ENCODE measurements around the gene CLASP1. TPM values are rescaled to one million over a fixed set of nuclear protein-coding genes. Genes with fewer than 3 reads are reported as not detected.

CLASP1 gene
- total and polyA plus RNA-seq, 12 donors: 10.1 to 90.6 (median 71.7) TPM

DNA sequence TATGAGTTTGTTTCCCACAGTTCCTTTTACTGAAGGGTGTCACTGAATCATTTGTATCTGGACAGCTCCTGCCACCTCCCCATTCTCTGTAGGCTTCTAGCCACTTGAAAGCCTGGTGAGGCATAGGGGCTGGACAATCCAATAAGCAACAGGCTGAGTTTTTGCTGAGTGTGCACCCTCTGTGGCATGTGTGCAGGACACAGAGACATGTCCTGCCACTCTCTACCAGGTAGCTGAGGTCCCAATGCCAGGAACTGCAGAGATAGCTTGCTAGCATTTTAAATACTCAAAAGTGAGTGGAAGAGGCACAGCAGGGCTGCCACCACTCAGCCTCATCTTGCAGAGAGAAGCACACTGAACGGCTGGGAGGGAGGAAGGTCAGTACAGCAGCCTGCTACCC, 287.0 kb downstream of the CLASP1 start:
- Histone ChIP-seq H3K27ac (peak overlapping the region in 4 of 10 donors; percentile 17 to 65 (median 53)), H3K4me3 (no peak overlapping the region), H3K36me3 (peaks cover 0 to 99% (median 25%) of the 10 kb centered on the region in 9 donors), H3K27me3 (no peaks in the 10 kb centered on the region), H3K4me1 (peaks cover 3 to 57% (median 36%) of the 10 kb centered on the region in 9 donors), H3K9me3 (no peaks in the 10 kb centered on the region)
- intact Hi-C loops (cut with DNase I): no loop called here
- 40 to 50% methylated on average over 1 of the region's 1 CpG for WGBS, 2 donors
- DNase-seq (no peak), ATAC-seq (peak in 2 of 8 donors; percentile 22 to 25)
- TF ChIP-seq, protein P1, sequence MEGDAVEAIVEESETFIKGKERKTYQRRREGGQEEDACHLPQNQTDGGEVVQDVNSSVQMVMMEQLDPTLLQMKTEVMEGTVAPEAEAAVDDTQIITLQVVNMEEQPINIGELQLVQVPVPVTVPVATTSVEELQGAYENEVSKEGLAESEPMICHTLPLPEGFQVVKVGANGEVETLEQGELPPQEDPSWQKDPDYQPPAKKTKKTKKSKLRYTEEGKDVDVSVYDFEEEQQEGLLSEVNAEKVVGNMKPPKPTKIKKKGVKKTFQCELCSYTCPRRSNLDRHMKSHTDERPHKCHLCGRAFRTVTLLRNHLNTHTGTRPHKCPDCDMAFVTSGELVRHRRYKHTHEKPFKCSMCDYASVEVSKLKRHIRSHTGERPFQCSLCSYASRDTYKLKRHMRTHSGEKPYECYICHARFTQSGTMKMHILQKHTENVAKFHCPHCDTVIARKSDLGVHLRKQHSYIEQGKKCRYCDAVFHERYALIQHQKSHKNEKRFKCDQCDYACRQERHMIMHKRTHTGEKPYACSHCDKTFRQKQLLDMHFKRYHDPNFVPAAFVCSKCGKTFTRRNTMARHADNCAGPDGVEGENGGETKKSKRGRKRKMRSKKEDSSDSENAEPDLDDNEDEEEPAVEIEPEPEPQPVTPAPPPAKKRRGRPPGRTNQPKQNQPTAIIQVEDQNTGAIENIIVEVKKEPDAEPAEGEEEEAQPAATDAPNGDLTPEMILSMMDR (IDR thresholded peaks at IDR 0.05): no peak

DNA sequence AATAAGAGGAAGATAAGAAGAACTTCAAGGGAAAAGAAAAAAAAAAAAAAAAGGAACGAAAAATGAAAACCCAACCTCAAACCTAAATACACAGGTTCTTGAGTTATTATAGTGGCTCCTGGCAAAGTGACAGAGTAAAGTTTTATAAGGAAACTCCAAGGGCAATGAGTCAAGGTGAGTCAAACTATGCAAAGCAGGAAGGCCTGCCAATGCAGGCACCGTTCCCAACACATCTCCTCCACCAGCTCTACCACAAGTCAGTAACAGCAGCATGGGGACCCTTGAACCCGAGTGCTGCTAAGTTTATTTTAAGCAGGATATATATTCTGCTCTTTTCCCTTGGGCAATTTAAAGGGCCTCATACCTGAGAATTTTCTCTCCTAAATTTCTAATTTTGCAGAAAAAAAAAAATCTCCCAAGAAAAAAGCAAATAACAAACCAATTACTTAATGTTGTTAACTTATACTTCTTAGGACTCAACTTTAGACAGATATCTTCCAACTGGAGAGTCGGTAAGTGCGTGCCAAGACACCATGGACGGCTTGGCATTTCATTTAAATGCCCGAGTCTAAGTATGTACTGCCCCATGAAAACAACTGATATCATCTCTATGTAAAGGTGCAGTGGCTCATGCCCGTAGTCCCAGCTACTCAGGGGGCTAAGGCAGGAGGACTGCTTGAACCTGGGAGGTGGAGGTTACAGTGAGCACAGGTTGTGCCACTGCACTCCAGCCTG, 288.5 kb downstream of the CLASP1 start:
- peak in 6 of 8 donors; percentile 30 to 68 (median 57) for ATAC-seq
- WGBS, 2 donors: 61 to 66% methylated on average over 8 of the region's 8 CpGs
- Histone ChIP-seq H3K36me3 (peaks cover 0 to 99% (median 24%) of the 10 kb centered on the region in 9 donors), H3K27me3 (no peaks in the 10 kb centered on the region), H3K27ac (peak overlapping the region in 7 of 10 donors; percentile 17 to 66 (median 31)), H3K9me3 (no peaks in the 10 kb centered on the region), H3K4me1 (peaks cover 3 to 59% (median 36%) of the 10 kb centered on the region in 9 donors), H3K4me3 (no peak overlapping the region)
- TF ChIP-seq, protein P1 (IDR thresholded peaks at IDR 0.05): no peak
- peak in 1 of 2 donors; percentile 50 for DNase-seq
- intact Hi-C loops (cut with DNase I): no loop called here

DNA sequence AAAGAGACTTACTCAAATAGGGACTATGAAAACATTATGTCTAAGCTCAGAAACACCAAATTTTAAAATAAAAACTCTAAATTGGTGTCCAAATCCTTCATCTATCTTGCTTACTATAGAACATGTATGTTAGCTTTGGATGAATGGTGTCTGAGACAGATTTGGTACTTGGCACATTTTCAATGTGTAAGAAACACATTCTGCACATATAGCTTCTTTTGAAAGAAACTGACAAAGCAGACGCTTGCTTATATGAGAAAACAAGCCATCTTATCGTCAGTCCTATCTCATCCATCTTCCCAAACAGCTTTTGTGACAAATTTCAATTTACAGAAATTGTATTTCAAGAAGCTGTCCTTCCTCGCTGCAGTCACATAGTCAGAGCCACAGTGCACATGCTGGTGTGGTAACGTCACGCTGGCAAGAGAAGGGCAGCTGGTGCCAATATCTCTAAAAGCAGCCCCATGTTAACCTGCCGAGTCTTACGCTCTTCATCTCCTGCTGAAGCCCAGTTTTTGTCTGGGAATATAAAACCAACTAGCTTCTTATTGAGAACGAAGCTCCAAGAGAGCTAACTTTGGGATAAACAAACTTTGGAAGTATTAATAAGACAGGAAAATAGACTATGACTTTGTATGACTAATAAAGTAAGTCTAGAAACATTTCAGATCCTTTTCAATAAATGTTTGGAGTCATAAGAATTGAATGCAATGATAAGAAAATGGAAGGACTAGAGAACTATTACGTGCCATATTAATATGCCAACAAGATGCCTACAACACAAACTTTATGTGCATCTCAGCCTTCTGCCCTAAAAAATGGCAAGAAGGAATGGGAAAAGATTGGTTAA, 289.3 kb downstream of the CLASP1 start:
- ATAC-seq (peak in 7 of 8 donors; percentile 48 to 81 (median 69)), DNase-seq (peak in 1 of 2 donors; percentile 49)
- H3K9me3 ChIP-seq: no peaks in the 10 kb centered on the region
- H3K4me1 ChIP-seq: peaks cover 3 to 61% (median 36%) of the 10 kb centered on the region in 9 donors
- TF ChIP-seq, protein P1 (IDR thresholded peaks at IDR 0.05): no peak
- H3K4me3 ChIP-seq: no peak overlapping the region
- intact Hi-C loops (cut with DNase I): loop anchor here in 5 of 10 donors (5.0 to 10.0 kb wide), 4 partner anchors 233 to 675 kb away; no protein-coding TSS in a partner anchor
- H3K27me3 ChIP-seq: no peaks in the 10 kb centered on the region
- peaks cover 0 to 99% (median 20%) of the 10 kb centered on the region in 9 donors for H3K36me3 ChIP-seq
- 68 to 75% methylated on average over 9 of the region's 9 CpGs for whole genome bisulfite sequencing, 2 donors
- peak overlapping the region in 7 of 10 donors; percentile 17 to 66 (median 31) for H3K27ac ChIP-seq

GRCh38 chr2:121359170-121359569, 290.1 kb downstream of the CLASP1 start:
- TF ChIP-seq, protein P1 (IDR thresholded peaks at IDR 0.05): no peak
- Histone ChIP-seq H3K9me3 (no peaks in the 10 kb centered on the region), H3K4me1 (peaks cover 3 to 63% (median 35%) of the 10 kb centered on the region in 9 donors), H3K4me3 (no peak overlapping the region), H3K27me3 (no peaks in the 10 kb centered on the region), H3K27ac (peak overlapping the region in 5 of 10 donors; percentile 5 to 66 (median 30)), H3K36me3 (peaks cover 0 to 99% (median 23%) of the 10 kb centered on the region in 9 donors)
- ATAC-seq (no peak), DNase-seq (no peak)
- intact Hi-C loops (cut with DNase I): loop anchor here in 5 of 10 donors (5.0 to 10.0 kb wide), 4 partner anchors 232 to 674 kb away; no protein-coding TSS in a partner anchor
- WGBS, 2 donors: 91 to 95% methylated on average over 1 of the region's 1 CpG
